Measurements from ENCODE around the gene MACROD2.

The MACROD2 gene

GRCh38 chr20:15297059-15297875 is 1302.0 kb downstream of the MACROD2 start:
- no peak for TF ChIP-seq CTCF (IDR thresholded peaks at IDR 0.05; ENCODE audit: borderline replicate concordance, control extremely low read depth, extremely low read depth, insufficient read depth, missing control alignments)
- in situ Hi-C loops (cut with MboI; ENCODE audit: low sequenced_read_pairs, unreplicated experiment) = no loop called here

GRCh38 chr20:15302075-15302474 is 1306.8 kb downstream of the MACROD2 start:
- no peak for DNase-seq (ENCODE audit: low spot score)
- TF ChIP-seq CTCF (IDR thresholded peaks at IDR 0.05; ENCODE audit: borderline replicate concordance, control extremely low read depth, extremely low read depth, insufficient read depth, missing control alignments) = no peak
- in situ Hi-C loops (cut with MboI; ENCODE audit: low sequenced_read_pairs, unreplicated experiment) = no loop called here

More at GRCh38 chr20:15297059-15297875, 1302.0 kb downstream of the MACROD2 start:
- DNase-seq (ENCODE audit: low spot score) = no peak

GRCh38 chr20:15310361-15310760 is 1315.0 kb downstream of the MACROD2 start:
- DNase-seq (ENCODE audit: low spot score) = no peak
- in situ Hi-C loops (cut with MboI; ENCODE audit: low sequenced_read_pairs, unreplicated experiment) = no loop called here
- TF ChIP-seq CTCF (IDR thresholded peaks at IDR 0.05; ENCODE audit: borderline replicate concordance, control extremely low read depth, extremely low read depth, insufficient read depth, missing control alignments) = no peak

GRCh38 chr20:15316556-15316955 is 1321.2 kb downstream of the MACROD2 start:
- in situ Hi-C loops (cut with MboI; ENCODE audit: low sequenced_read_pairs, unreplicated experiment) = no loop called here
- no peak for DNase-seq (ENCODE audit: low spot score)
- no peak for TF ChIP-seq CTCF (IDR thresholded peaks at IDR 0.05; ENCODE audit: borderline replicate concordance, control extremely low read depth, extremely low read depth, insufficient read depth, missing control alignments)

- DNase-seq (ENCODE audit: low spot score) = peak; percentile 13
- in situ Hi-C loops (cut with MboI; ENCODE audit: low sequenced_read_pairs, unreplicated experiment) = no loop called here
- TF ChIP-seq CTCF (IDR thresholded peaks at IDR 0.05; ENCODE audit: borderline replicate concordance, control extremely low read depth, extremely low read depth, insufficient read depth, missing control alignments) = no peak
Measured at GRCh38 chr20:15317546-15318232, 1322.4 kb downstream of the MACROD2 start.

GRCh38 chr20:15318682-15319081 is 1323.4 kb downstream of the MACROD2 start:
- DNase-seq (ENCODE audit: low spot score) = no peak
- in situ Hi-C loops (cut with MboI; ENCODE audit: low sequenced_read_pairs, unreplicated experiment) = no loop called here
- TF ChIP-seq CTCF (IDR thresholded peaks at IDR 0.05; ENCODE audit: borderline replicate concordance, control extremely low read depth, extremely low read depth, insufficient read depth, missing control alignments) = no peak

Data from GM13976 (cell line).